Chondrocyte (in vitro differentiated cells): ENCODE measurements around the gene KDM8. TPM values are rescaled to one million over a fixed set of nuclear protein-coding genes. Genes with fewer than 3 reads are reported as not detected.
"Not testable (repeated sequence)": the region's sequence is repeated elsewhere in the genome, so short reads cannot be mapped to it uniquely, and the experiment has no call there.

ENCODE experiments used
- DNase-seq: peaks from one replicate; pipeline ENCODE4 v3.0.0; 2021; ENCODE audit warnings: mixed read lengths, low spot score
- H3K27ac Mint-ChIP-seq: one replicate; pipeline ENCODE4 v1.8.0; 2021; ENCODE audit warnings: mild to moderate bottlenecking, moderate library complexity, mixed read lengths; ENCODE audit not compliant: unreplicated experiment
- H3K27me3 Mint-ChIP-seq: 2 replicates; pipeline ENCODE4 v1.8.0; 2021; ENCODE audit warnings: low read depth, mixed read lengths
- H3K36me3 Mint-ChIP-seq: 2 replicates; pipeline ENCODE4 v1.8.0; 2021; ENCODE audit warnings: low read depth, mixed read lengths
- H3K4me1 Mint-ChIP-seq: 2 replicates; pipeline ENCODE4 v1.8.0; 2021; ENCODE audit warnings: low read depth, mild to moderate bottlenecking, mixed read lengths
- H3K4me3 Mint-ChIP-seq: one replicate; pipeline ENCODE4 v1.8.0; 2021; ENCODE audit warnings: mild to moderate bottlenecking, moderate library complexity, mixed read lengths; ENCODE audit not compliant: unreplicated experiment
- H3K9me3 Mint-ChIP-seq: 2 replicates; pipeline ENCODE4 v1.8.0; 2021; ENCODE audit warnings: low read depth, mixed read lengths
- total RNA-seq: library from RNA; stranded (reverse); gene quantifications from 3 replicates; pipeline ENCODE4 v1.2.1, GENCODE V29; 2021
- TF ChIP-seq, protein P1 (sequence below): fragments of 200-600 bp; sonication (generic); IDR thresholded peaks from 2 replicates; pipeline ENCODE4 v1.5.0; 2021; ENCODE audit warnings: antibody characterized with exemption, mild to moderate bottlenecking, moderate library complexity

Gene KDM8
- total RNA-seq, 1 donor from 2014 or later = 5.6 TPM

- H3K36me3 Mint-ChIP-seq = no peaks in the 10 kb centered on the region
- no peaks in the 10 kb centered on the region for H3K27me3 Mint-ChIP-seq
- TF ChIP-seq, protein P1, sequence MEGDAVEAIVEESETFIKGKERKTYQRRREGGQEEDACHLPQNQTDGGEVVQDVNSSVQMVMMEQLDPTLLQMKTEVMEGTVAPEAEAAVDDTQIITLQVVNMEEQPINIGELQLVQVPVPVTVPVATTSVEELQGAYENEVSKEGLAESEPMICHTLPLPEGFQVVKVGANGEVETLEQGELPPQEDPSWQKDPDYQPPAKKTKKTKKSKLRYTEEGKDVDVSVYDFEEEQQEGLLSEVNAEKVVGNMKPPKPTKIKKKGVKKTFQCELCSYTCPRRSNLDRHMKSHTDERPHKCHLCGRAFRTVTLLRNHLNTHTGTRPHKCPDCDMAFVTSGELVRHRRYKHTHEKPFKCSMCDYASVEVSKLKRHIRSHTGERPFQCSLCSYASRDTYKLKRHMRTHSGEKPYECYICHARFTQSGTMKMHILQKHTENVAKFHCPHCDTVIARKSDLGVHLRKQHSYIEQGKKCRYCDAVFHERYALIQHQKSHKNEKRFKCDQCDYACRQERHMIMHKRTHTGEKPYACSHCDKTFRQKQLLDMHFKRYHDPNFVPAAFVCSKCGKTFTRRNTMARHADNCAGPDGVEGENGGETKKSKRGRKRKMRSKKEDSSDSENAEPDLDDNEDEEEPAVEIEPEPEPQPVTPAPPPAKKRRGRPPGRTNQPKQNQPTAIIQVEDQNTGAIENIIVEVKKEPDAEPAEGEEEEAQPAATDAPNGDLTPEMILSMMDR = no peak
- H3K9me3 Mint-ChIP-seq = peaks cover 4% of the 10 kb centered on the region
- H3K27ac Mint-ChIP-seq = peak overlapping the region; percentile 100
- no peak for DNase-seq
- H3K4me3 Mint-ChIP-seq = peak overlapping the region; percentile 97
- peaks cover 25% of the 10 kb centered on the region for H3K4me1 Mint-ChIP-seq
These were observed 1.1 kb downstream of the KDM8 start for GRCh38 chr16:27204312-27204915.

- TF ChIP-seq, protein P1 = no peak
- DNase-seq = no peak
- no peak overlapping the region for H3K4me3 Mint-ChIP-seq
- H3K4me1 Mint-ChIP-seq = peaks cover 18% of the 10 kb centered on the region
- peaks cover 4% of the 10 kb centered on the region for H3K9me3 Mint-ChIP-seq
- no peaks in the 10 kb centered on the region for H3K27me3 Mint-ChIP-seq
- peaks cover 3% of the 10 kb centered on the region for H3K36me3 Mint-ChIP-seq
- no peak overlapping the region for H3K27ac Mint-ChIP-seq
These were observed 2.2 kb downstream of the KDM8 start for GRCh38 chr16:27205423-27206065.

DNA sequence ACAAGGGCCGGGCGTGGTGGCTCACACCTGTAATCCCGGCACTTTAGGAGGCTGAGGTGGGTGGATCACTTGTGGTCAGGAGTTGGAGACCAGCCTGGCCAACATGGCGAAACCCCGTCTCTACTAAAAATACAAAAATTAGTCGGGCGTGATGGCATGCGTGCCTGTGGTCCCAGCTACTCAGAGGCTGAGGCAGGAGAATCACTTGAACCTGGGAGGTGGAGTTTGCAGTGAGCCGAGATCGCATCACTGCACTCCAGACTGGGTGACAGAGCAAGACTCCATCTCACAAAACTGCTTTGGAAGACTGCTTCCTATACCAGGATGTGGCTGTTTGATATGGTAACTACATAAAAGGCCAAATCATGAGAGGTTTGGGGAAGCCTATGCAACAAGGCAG, 3.8 kb downstream of the KDM8 start:
- DNase-seq, H3K27ac Mint-ChIP-seq, H3K9me3 Mint-ChIP-seq, H3K27me3 Mint-ChIP-seq, H3K4me3 Mint-ChIP-seq, H3K36me3 Mint-ChIP-seq: not testable (repeated sequence)
- peaks cover 18% of the 10 kb centered on the region for H3K4me1 Mint-ChIP-seq

DNA sequence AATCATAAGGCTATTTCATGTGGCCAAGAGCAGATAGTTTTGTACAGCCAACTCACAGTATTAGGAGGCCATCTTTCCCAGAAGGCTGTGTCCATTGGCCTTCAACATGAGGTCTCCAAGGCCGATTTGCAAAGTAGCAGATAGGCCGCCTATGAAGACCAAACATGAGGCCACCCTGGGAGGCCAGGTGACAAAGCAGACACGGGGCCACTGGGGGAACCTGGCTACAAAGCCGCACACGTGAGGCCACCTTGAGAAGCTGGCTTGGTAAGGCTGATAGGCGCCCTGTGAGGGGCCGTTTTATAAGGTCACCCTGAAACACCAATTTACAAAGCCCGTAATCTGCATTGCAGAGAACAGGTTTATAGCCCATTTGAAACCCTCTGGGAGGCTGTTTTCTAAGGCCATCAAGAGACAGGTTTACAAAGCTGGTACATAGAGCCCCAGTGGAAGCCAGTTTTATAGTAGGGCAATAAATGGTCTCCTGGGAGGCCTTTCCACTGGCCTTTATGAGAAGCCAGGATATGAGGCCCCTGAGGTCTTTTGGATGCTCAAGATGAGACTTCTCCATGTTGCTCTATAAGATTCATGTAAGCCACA, 4.9 kb downstream of the KDM8 start:
- TF ChIP-seq, protein P1 = no peak
- peaks cover 3% of the 10 kb centered on the region for H3K36me3 Mint-ChIP-seq
- no peaks in the 10 kb centered on the region for H3K27me3 Mint-ChIP-seq
- no peaks in the 10 kb centered on the region for H3K9me3 Mint-ChIP-seq
- no peak overlapping the region for H3K27ac Mint-ChIP-seq
- peaks cover 10% of the 10 kb centered on the region for H3K4me1 Mint-ChIP-seq
- DNase-seq = peak; percentile 54
- no peak overlapping the region for H3K4me3 Mint-ChIP-seq

DNA sequence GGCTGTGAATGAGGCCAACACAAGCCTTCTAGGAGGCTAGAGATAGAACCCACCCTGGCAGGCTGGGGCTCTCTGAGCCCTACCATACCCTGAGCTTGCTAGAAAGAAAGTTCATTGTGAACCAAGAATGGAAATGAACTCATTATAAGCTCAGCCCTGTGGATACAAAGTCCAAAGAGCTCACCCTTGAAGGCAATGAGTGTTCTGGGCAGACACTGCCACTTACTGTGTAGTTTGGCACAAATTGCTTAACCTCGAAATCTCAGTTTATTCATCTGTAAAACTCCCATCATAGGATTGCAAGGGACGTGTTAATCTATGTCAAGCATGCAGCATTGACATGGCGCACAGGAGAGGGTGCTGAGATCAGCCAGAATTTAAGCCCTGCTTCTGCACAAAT, 5.5 kb downstream of the KDM8 start:
- peaks cover 3% of the 10 kb centered on the region for H3K36me3 Mint-ChIP-seq
- TF ChIP-seq, protein P1 = no peak
- H3K27me3 Mint-ChIP-seq = no peaks in the 10 kb centered on the region
- no peak for DNase-seq
- no peaks in the 10 kb centered on the region for H3K9me3 Mint-ChIP-seq
- H3K4me1 Mint-ChIP-seq = peaks cover 8% of the 10 kb centered on the region
- no peak overlapping the region for H3K4me3 Mint-ChIP-seq
- no peak overlapping the region for H3K27ac Mint-ChIP-seq
